H1 (cell line): ENCODE measurements around the gene JPH2. TPM values are rescaled to one million over a fixed set of nuclear protein-coding genes. Genes with fewer than 3 reads are reported as not detected.
A peak's percentile ranks its signal among the peaks of the same experiment; 100 is the strongest.

Experiments
- CTCF ChIA-PET: fragments of 300-600 bp; sonication (Branson Sonifier 250); formaldehyde crosslinking; loops from one replicate; lab custom pipeline; 2021; ENCODE audit not compliant: partially characterized antibody; lab: Charles Lee
- POLR2A ChIA-PET: fragments of 300-600 bp; sonication (Branson Sonifier 250); formaldehyde crosslinking; loops from one replicate; lab custom pipeline; 2021; ENCODE audit warnings: inconsistent platforms; ENCODE audit not compliant: partially characterized antibody; lab: Charles Lee
- DNase-seq, 2 experiments: peaks; one replicate each; pipeline versions ENCODE4 v3.0.0 to v3.0.0-alpha.2; 2010 to 2022; ENCODE audit warnings: low spot score in 2 of 2, low read depth in 1 of 2, mixed read lengths in 1 of 2
- FAIRE-seq: peaks from 2 replicates; lab custom pipeline; 2011; peaks lifted over from hg19 to GRCh38; lab: Jason Lieb, UNC
- H2AFZ ChIP-seq: 2 replicates; pipeline ENCODE4 v1.8.1; 2012; ENCODE audit warnings: low read length, inconsistent platforms
- H2AK5ac ChIP-seq: 2 replicates; pipeline ENCODE4 v1.6.1; 2013; ENCODE audit warnings: low read depth, low read length
- H2BK120ac ChIP-seq: replicated peaks from 2 replicates; pipeline ENCODE3; 2013; ENCODE audit warnings: low read depth, low read length, inconsistent platforms
- H2BK12ac ChIP-seq: 2 replicates; pipeline ENCODE4 v1.6.1; 2013; ENCODE audit warnings: low read depth, low read length
- H2BK15ac ChIP-seq: 2 replicates; pipeline ENCODE4 v1.6.1; 2013; ENCODE audit warnings: low read length
- H2BK20ac ChIP-seq: 2 replicates; pipeline ENCODE4 v1.6.1; 2013; ENCODE audit warnings: low read length
- H2BK5ac ChIP-seq: 2 replicates; pipeline ENCODE4 v1.6.1; 2013; ENCODE audit warnings: low read depth, low read length
- H3K14ac ChIP-seq: 2 replicates; pipeline ENCODE4 v1.6.1; 2013; ENCODE audit warnings: inconsistent platforms; ENCODE audit not compliant: insufficient read length
- H3K18ac ChIP-seq: 2 replicates; pipeline ENCODE4 v1.6.1; 2013; ENCODE audit warnings: low read length; ENCODE audit errors: extremely low read depth
- H3K23ac ChIP-seq: 2 replicates; pipeline ENCODE4 v1.6.1; 2013; ENCODE audit warnings: inconsistent platforms; ENCODE audit not compliant: insufficient read length
- H3K23me2 ChIP-seq: 2 replicates; pipeline ENCODE4 v1.6.1; 2013; ENCODE audit warnings: low read depth, low read length
- H3K27ac ChIP-seq: 2 replicates; pipeline ENCODE4 v1.6.1; 2011; ENCODE audit warnings: low read depth, low read length, inconsistent platforms
- H3K27me3 ChIP-seq, 4 experiments: replicated peaks in 1 of 4; 1 replicate in 1 of 4; 2 replicates in 3 of 4; pipeline versions ENCODE4 v1.6.1 to v1.8.1; 2011 to 2013; ENCODE audit warnings: low read length in 3 of 4, mild to moderate bottlenecking in 3 of 4, inconsistent platforms in 2 of 4, mixed read lengths in 2 of 4, moderate library complexity in 1 of 4; ENCODE audit not compliant: control insufficient read depth in 3 of 4, insufficient read depth in 3 of 4; ENCODE audit errors: extremely low read depth in 1 of 4
- H3K36me3 ChIP-seq, 4 experiments: 2 replicates each; pipeline versions ENCODE4 v1.6.1 to v1.8.1; 2011 to 2013; ENCODE audit warnings: mild to moderate bottlenecking in 4 of 4, low read length in 3 of 4, moderate library complexity in 2 of 4, control low read depth in 1 of 4, inconsistent platforms in 1 of 4; ENCODE audit not compliant: insufficient read depth in 4 of 4, control insufficient read depth in 2 of 4
- H3K4ac ChIP-seq: replicated peaks from 2 replicates; pipeline ENCODE3; 2013; ENCODE audit warnings: low read length, low read depth, mixed read lengths, inconsistent platforms; ENCODE audit not compliant: insufficient read length
- H3K4me1 ChIP-seq, 4 experiments: replicated peaks in 1 of 4; 1 replicate in 1 of 4; 2 replicates in 3 of 4; pipeline versions ENCODE4 v1.6.1 to v1.8.1; 2011 to 2013; ENCODE audit warnings: low read length in 3 of 4, inconsistent platforms in 2 of 4, mixed read lengths in 1 of 4; ENCODE audit not compliant: insufficient read depth in 4 of 4, control insufficient read depth in 3 of 4
- H3K4me2 ChIP-seq, 2 experiments: 2 replicates each; pipeline versions ENCODE4 v1.6.1 to v1.8.1; 2011 to 2013; ENCODE audit warnings: low read depth in 2 of 2, low read length in 2 of 2, control low read depth in 1 of 2, inconsistent platforms in 1 of 2, mild to moderate bottlenecking in 1 of 2; ENCODE audit not compliant: insufficient read depth in 1 of 2
- H3K4me3 ChIP-seq, 4 experiments: fragments of 200-600, 300-600 bp in 1 of 4; sonication (generic), shearing (Covaris generic), sonication (Bioruptor Twin) in 1 of 4; 2 replicates each; pipeline versions ENCODE4 v1.5.1 to v1.8.1; 2011 to 2016; ENCODE audit warnings: low read length in 4 of 4, low read depth in 3 of 4, control low read depth in 2 of 4, inconsistent platforms in 2 of 4, mild to moderate bottlenecking in 2 of 4, mixed read lengths in 1 of 4, moderate library complexity in 1 of 4; ENCODE audit not compliant: insufficient read depth in 2 of 4; ENCODE audit errors: extremely low read depth in 1 of 4
- H3K56ac ChIP-seq: replicated peaks from 2 replicates; pipeline ENCODE3; 2013; ENCODE audit warnings: low read depth, mild to moderate bottlenecking, mixed read lengths, low read length, inconsistent platforms; ENCODE audit not compliant: insufficient read length
- H3K79me1 ChIP-seq: 2 replicates; pipeline ENCODE4 v1.6.1; 2013; ENCODE audit warnings: low read depth, low read length, control low read depth
- H3K79me2 ChIP-seq, 2 experiments: 2 replicates each; pipeline versions ENCODE4 v1.6.1 to v1.8.1; 2012 to 2013; ENCODE audit warnings: low read length in 2 of 2, mild to moderate bottlenecking in 2 of 2, inconsistent platforms in 1 of 2; ENCODE audit not compliant: insufficient read depth in 2 of 2, control insufficient read depth in 1 of 2
- H3K9ac ChIP-seq, 4 experiments: replicated peaks in 1 of 4; 1 replicate in 1 of 4; 2 replicates in 3 of 4; pipeline versions ENCODE4 v1.6.1 to v1.8.1; 2011 to 2013; ENCODE audit warnings: low read depth in 3 of 4, low read length in 3 of 4, control low read depth in 2 of 4, mild to moderate bottlenecking in 2 of 4, moderate library complexity in 2 of 4, inconsistent platforms in 1 of 4; ENCODE audit errors: extremely low read depth in 1 of 4
- H3K9me3 ChIP-seq, 2 experiments: 2 replicates each; pipeline versions ENCODE4 v1.6.1 to v1.8.1; 2012 to 2013; ENCODE audit warnings: mild to moderate bottlenecking in 2 of 2, moderate library complexity in 2 of 2, control low read depth in 1 of 2, inconsistent platforms in 1 of 2, low read depth in 1 of 2, low read length in 1 of 2, mixed read lengths in 1 of 2; ENCODE audit not compliant: insufficient read depth in 2 of 2
- H4K20me1 ChIP-seq, 2 experiments: replicated peaks in 1 of 2; 2 replicates each; pipeline versions ENCODE3 to v1.8.1; 2011 to 2013; ENCODE audit warnings: inconsistent platforms in 2 of 2, low read length in 2 of 2, mild to moderate bottlenecking in 1 of 2; ENCODE audit not compliant: insufficient read depth in 2 of 2, control insufficient read depth in 1 of 2
- H4K5ac ChIP-seq: 2 replicates; pipeline ENCODE4 v1.6.1; 2013; ENCODE audit warnings: low read length, low read depth, mixed read lengths, inconsistent platforms; ENCODE audit not compliant: insufficient read length
- H4K8ac ChIP-seq: 2 replicates; pipeline ENCODE4 v1.8.0; 2013; ENCODE audit warnings: mild to moderate bottlenecking, moderate library complexity, low read length, inconsistent platforms; ENCODE audit not compliant: insufficient read depth; ENCODE audit errors: extremely low read depth
- H4K91ac ChIP-seq: replicated peaks from 2 replicates; pipeline ENCODE3; 2013; ENCODE audit warnings: low read length, mixed read lengths, inconsistent platforms; ENCODE audit not compliant: insufficient read length
- CBX5 ChIP-seq: fragments of 300-800, 300-1000 bp; sonication (generic); IDR thresholded peaks from 2 replicates; pipeline ENCODE4 v1.7.1; 2016; ENCODE audit warnings: antibody characterized with exemption, low read length, low read depth
- TCF12 ChIP-seq: IDR thresholded peaks from 2 replicates; pipeline ENCODE4 v1.6.1; 2011; ENCODE audit warnings: low read depth, mild to moderate bottlenecking, low read length
- whole genome bisulfite sequencing, 2 experiments: shearing (Covaris generic) in 1 of 2; methylation state at CpG; one replicate each; pipeline versions ENCODE4 v1.1.6 to v1.1.7; 2013 to 2015; ENCODE audit warnings: low lambda C conversion rate in 2 of 2, mixed read lengths in 2 of 2, inconsistent platforms in 1 of 2, low coverage in 1 of 2, missing lambda C conversion rate in 1 of 2; ENCODE audit not compliant: insufficient replicate concordance in 2 of 2, insufficient coverage in 1 of 2, insufficient read length in 1 of 2; ENCODE audit errors: extremely low coverage in 1 of 2, missing lambda C conversion rate in 1 of 2; 5-methylcytosine and 5-hydroxymethylcytosine counted together
- polyA plus RNA-seq, 7 experiments: library from polyadenylated mRNA; depleted of rRNA in 3 of 7; stranded (reverse) in 5 of 7; unstranded in 2 of 7; fragments of >200 nt in 5 of 7; fragments of 200-250 nt in 2 of 7; gene quantifications; 1 replicate in 5 of 7; 2 replicates in 1 of 7; 4 replicates in 1 of 7; pipeline versions ENCODE4 v1.2.1 to v1.2.3, GENCODE V29; 2011 to 2013; ENCODE audit warnings: missing spikeins in 2 of 7, mixed read lengths in 2 of 7
- total RNA-seq: library from RNA; stranded (reverse); fragmentation: NEBNext Ultra II Directional; extraction: Animal tissue kit (Norgen Biotek cat#: 25700); gene quantifications from 2 replicates; pipeline ENCODE4 v1.2.1, GENCODE V29; 2021
- TF ChIP-seq, protein P1 (sequence below): IDR thresholded peaks from 2 replicates; pipeline ENCODE4 v1.6.1; 2012; ENCODE audit warnings: inconsistent platforms

The JPH2 gene
- total and polyA plus RNA-seq, 2 of the 8 experiments (the other 6 are each of a cell fraction or from before 2014, with no cell fraction given), result 0.59 to 1.3 TPM

GRCh38 chr20:44231713-44232468 lies 44.9 kb upstream of the JPH2 start:
- Histone ChIP-seq H3K18ac (no peak overlapping the region), H3K4me2 (peak overlapping the region in 1 of 2 experiments; percentile 19; a peak in 3 of 4 replicates), H4K91ac (no peak overlapping the region), H3K9ac (no peak overlapping the region), H3K27ac (no peak overlapping the region), H2AK5ac (no peak overlapping the region), H2BK5ac (peak overlapping the region; percentile 66; the same call in 1 of the 2 replicates), H4K8ac (peak overlapping the region; percentile 7; the same call in 1 of the 2 replicates), H3K23ac (no peak overlapping the region), H3K79me1 (no peaks in the 10 kb centered on the region), H3K14ac (no peak overlapping the region), H2BK12ac (peak overlapping the region; percentile 33; the same call in 1 of the 2 replicates), H3K23me2 (no peaks in the 10 kb centered on the region), H3K79me2 (no peaks in the 10 kb centered on the region), H3K4ac (no peak overlapping the region), H3K4me1 (peaks cover 0 to 6% (median 0%) of the 10 kb centered on the region in 4 experiments; a peak in 4 of 7 replicates), H3K56ac (no peak overlapping the region), H2AFZ (no peak overlapping the region), H3K4me3 (no peak overlapping the region), H2BK20ac (peak overlapping the region; percentile 72; the same call in 1 of the 2 replicates), H4K5ac (no peak overlapping the region), H3K9me3 (no peaks in the 10 kb centered on the region), H3K27me3 (no peaks in the 10 kb centered on the region), H3K36me3 (no peaks in the 10 kb centered on the region), H2BK15ac (no peak overlapping the region), H4K20me1 (no peaks in the 10 kb centered on the region), H2BK120ac (no peak overlapping the region)
- DNase-seq (no peak), FAIRE-seq (no peak)
- WGBS, 2 experiments, result 72% methylated on average over 10 of the region's 10 CpGs; no CpG with 5 or more reads in 1 of the 2 experiments
- CTCF ChIA-PET, result interaction anchor here (1.0 to 4.0 kb wide), 6 partner anchors 8 to 33 kb away, joined by 3 to 18 read pairs (median 5); partner anchors contain the start of gene GDAP1L1
- TF ChIP-seq CBX5 (no peak), TCF12 (0 out of 2 replicates have a peak, but pooled peaks have one; percentile 68)
- TF ChIP-seq, protein P1, sequence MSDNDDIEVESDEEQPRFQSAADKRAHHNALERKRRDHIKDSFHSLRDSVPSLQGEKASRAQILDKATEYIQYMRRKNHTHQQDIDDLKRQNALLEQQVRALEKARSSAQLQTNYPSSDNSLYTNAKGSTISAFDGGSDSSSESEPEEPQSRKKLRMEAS, result 0 out of 2 replicates have a peak, but pooled peaks have one; percentile 23
- POLR2A ChIA-PET, result no interaction called here
